Skin epidermis (tissue), 12 donors: Measurements from ENCODE around the gene CAPN10.

ENCODE experiments used
- H3K27ac ChIP-seq, 21 experiments: fragments of 200-600 bp; sonication (generic) in 11 of 21; one replicate each; pipeline ENCODE4 v1.5.0; 2020; ENCODE audit warnings: mild to moderate bottlenecking in 3 of 21, inconsistent platforms in 2 of 21, moderate library complexity in 2 of 21
- H3K4me3 ChIP-seq, 7 experiments: fragments of 200-600 bp; sonication (generic) in 2 of 7; one replicate each; pipeline ENCODE4 v1.5.0; 2020; ENCODE audit warnings: inconsistent platforms in 2 of 7, mild to moderate bottlenecking in 2 of 7, moderate library complexity in 1 of 7

CAPN10 gene

DNA sequence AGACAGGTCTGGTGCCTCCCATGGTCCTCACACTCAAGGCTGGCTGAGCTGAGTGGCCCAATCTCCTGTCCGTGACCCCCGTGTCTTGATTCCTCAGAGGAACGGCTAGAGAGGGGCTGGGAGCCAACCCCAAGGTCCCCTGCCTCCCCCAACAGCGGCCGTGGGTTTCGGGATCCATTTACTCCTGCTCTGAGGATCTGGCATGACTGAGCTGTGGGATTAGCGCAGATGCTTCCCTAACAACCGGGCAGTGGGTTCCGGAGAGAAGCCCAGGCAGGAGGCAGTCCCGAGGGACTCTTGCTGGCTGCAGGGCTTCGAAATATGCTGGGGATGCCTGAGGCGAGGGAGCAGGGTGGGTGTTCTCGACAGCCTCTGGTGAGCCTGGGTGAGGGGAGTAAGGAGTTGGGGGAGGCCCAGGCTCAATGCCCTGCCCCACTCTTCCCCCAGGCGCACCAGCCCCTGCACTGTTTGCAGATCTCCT is 57.7 kb downstream of the CAPN10 start:
- H3K27ac ChIP-seq: no peak overlapping the region
- no peak overlapping the region for H3K4me3 ChIP-seq

DNA sequence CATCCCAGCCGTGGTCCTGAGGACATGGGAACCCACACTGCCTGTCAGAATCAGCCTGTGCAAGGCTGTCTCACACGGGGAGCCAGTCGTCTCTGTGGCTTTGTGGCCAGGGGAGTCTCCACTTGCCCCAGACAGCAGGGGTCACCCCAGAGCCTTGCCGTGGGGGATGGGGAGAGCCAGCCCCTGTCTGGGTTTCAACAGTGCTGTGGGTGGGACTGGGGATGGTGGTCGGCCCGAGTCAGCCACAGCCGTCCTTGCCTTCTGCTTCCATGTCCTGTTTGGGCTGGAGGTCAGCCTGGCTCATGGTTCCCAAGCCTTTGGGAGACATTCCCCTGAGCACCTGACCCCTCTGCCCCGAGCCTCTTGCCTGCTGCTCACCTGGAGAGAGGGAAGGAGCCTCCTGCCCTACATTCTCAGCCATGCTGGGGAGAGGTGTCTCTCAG is 58.3 kb downstream of the CAPN10 start:
- no peak overlapping the region for H3K4me3 ChIP-seq
- H3K27ac ChIP-seq: no peak overlapping the region

- H3K4me3 ChIP-seq: no peak overlapping the region
- H3K27ac ChIP-seq: no peak overlapping the region
These were observed 58.8 kb downstream of the CAPN10 start for GRCh38 chr2:240645346-240645745.

DNA sequence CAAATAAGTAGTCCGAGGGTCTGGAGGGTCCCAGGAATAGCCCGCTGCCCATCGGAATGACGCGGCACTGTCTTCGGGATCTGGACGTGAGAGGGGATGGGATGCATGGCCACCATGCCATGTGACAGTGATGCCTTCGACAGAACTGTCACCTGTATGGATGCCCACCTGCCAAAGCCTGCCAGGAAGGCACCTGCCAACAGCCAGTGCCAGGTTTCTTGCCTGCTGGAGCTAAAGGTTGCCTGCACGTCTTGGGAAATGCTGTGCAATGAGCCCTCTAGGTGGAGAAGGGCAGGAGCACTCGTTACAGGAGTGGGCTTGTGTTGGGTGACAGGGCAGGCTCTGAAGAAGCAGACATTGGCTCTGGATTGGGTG is 59.3 kb downstream of the CAPN10 start:
- Histone ChIP-seq H3K27ac (no peak overlapping the region), H3K4me3 (no peak overlapping the region)

DNA sequence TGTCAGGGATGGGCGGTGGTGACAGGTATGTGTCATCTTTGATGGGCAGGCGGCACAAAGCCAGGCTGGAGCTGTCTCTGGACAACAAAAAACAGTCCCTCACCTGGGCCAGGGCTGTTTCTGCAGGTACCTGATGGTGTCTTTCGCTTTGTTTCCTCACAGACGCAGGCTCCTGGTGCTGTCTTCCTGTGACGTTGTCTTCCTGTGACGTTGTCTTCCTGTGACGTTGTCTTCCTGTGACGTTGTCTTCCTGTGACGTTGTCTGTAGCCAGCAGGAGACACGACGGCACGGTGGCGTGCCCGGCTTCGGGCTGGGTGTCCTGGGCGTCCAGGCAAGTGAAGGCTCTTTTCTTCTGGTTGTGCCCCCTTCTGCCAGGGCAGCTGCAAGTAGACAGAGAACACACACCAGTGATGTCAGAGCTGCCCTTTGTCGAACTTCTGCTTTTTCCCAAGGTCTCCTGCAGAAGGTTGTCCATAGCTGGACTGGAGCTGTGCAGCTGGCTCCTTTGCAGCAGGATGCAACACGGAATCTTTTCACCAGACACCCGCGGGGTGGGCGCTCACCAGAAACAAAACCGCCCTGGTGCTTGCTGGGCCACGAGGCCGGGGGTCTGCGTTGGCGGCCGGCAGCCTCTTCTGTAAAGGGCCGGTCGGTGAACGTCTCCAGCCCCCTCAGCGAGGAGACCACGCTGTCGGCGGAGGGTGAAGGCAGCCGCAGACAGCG is 59.8 kb downstream of the CAPN10 start:
- H3K4me3 ChIP-seq: no peak overlapping the region
- no peak overlapping the region for H3K27ac ChIP-seq

DNA sequence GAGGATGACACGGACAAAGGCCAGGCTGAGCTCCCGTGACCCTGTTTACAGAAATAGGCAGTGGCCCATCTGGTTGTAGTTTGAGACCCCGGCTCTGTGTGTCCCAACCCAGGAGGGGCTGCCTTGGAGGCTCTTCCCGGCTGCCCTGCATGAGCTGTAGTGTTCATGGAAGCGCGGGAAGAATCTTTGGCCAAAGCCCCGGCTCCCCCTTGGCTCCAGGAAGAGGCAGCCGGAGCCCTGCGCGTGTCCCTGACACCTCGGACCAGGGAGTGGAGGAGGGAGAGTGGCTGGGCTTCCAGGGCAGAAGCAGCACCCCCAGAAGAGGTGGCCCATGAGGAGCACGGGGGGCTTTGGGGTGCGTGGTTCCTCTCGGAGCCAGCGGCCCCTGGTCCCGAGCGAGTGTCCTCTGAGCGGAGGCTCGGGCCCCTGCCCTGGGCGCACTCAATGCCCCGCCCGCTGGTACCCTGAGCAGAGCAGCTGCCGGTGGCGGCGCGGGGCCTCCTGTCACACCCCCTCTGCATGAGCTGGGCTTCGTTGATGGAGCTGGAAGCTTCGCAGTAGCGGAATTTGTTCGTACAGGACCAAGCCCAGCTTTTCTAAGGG is 60.5 kb downstream of the CAPN10 start:
- Histone ChIP-seq H3K27ac (no peak overlapping the region), H3K4me3 (no peak overlapping the region)

DNA sequence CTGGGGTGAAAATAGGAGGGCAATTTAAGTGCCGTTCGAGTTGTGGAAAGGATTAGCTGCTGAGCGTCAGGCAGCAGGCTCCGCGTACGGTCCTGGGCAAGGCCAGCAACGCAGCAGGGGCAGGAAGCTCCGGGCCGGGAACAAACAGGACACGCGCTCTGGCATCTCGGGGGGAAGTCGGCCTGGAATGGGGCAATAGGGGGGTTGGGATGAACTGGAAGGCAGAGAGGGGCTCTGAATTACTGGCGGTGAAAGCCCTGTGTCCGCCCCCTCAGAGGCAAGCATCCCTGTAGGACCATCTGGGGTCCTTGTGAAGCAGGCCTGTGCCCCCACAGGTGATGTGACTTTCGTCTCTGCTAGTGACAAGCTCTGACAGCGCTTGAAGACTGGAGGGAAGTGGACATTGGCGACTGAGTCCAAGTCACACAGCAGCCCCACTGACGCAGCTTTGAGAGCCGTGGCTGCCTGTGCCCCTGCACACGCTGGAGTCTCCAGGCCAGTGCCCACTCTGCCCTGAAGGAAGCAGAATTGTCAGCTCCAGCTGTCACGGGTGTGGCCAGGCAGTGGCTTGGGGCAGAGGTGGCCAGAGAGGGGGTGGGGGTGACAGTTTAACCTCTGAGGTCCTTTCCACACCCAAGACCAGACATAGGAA is 61.1 kb downstream of the CAPN10 start:
- Histone ChIP-seq H3K4me3 (no peak overlapping the region), H3K27ac (no peak overlapping the region)

- no peak overlapping the region for H3K4me3 ChIP-seq
- H3K27ac ChIP-seq: no peak overlapping the region
These were observed 61.7 kb downstream of the CAPN10 start for GRCh38 chr2:240648155-240648649.
